H9 (cell line): ENCODE results near the gene UBN1. TPM values are rescaled to one million over a fixed set of nuclear protein-coding genes. Genes with fewer than 3 reads are reported as not detected.

Experiments
- DNase-seq: peaks from one replicate; pipeline ENCODE4 v3.0.0-alpha.2; 2017
- H2AFZ ChIP-seq: one replicate; pipeline ENCODE4 v1.6.1; 2013; ENCODE audit warnings: mild to moderate bottlenecking, low read length, control low read depth, moderate library complexity
- H2AK5ac ChIP-seq: 2 replicates; pipeline ENCODE4 v1.6.1; 2013; ENCODE audit warnings: low read length, control low read depth, mixed read lengths; ENCODE audit not compliant: insufficient read length
- H2BK120ac ChIP-seq: one replicate; pipeline ENCODE4 v1.6.1; 2013; ENCODE audit warnings: low read depth, mild to moderate bottlenecking, low read length, control low read depth, inconsistent platforms; ENCODE audit not compliant: poor library complexity, severe bottlenecking
- H2BK12ac ChIP-seq: 2 replicates; pipeline ENCODE4 v1.6.1; 2013; ENCODE audit warnings: low read length, control low read depth, mixed read lengths, low read depth; ENCODE audit not compliant: insufficient read length
- H2BK15ac ChIP-seq: 2 replicates; pipeline ENCODE4 v1.6.1; 2013; ENCODE audit warnings: low read depth, low read length, control low read depth
- H2BK20ac ChIP-seq: one replicate; pipeline ENCODE4 v1.6.1; 2013; ENCODE audit warnings: low read depth, mild to moderate bottlenecking, low read length, control low read depth, inconsistent platforms; ENCODE audit not compliant: poor library complexity, severe bottlenecking
- H2BK5ac ChIP-seq: 2 replicates; pipeline ENCODE4 v1.6.1; 2013; ENCODE audit warnings: low read length, control low read depth, mixed read lengths; ENCODE audit not compliant: insufficient read length
- H3K14ac ChIP-seq: 2 replicates; pipeline ENCODE4 v1.6.1; 2013; ENCODE audit warnings: low read length, control low read depth; ENCODE audit not compliant: insufficient read depth
- H3K18ac ChIP-seq: 2 replicates; pipeline ENCODE4 v1.6.1; 2013; ENCODE audit warnings: low read depth, mild to moderate bottlenecking, mixed read lengths, low read length, control low read depth; ENCODE audit not compliant: insufficient read length
- H3K23ac ChIP-seq: 2 replicates; pipeline ENCODE4 v1.6.1; 2013; ENCODE audit warnings: low read length, control low read depth, mixed read lengths, low read depth; ENCODE audit not compliant: insufficient read length
- H3K23me2 ChIP-seq: 2 replicates; pipeline ENCODE4 v1.6.1; 2013; ENCODE audit warnings: low read depth, mild to moderate bottlenecking, mixed read lengths, low read length, control low read depth; ENCODE audit not compliant: insufficient read length, poor library complexity, severe bottlenecking
- H3K27ac ChIP-seq: 2 replicates; pipeline ENCODE4 v1.5.1; 2013; ENCODE audit warnings: low read length, control low read depth, mixed read lengths, low read depth; ENCODE audit not compliant: insufficient read length
- H3K27me3 ChIP-seq: 2 replicates; pipeline ENCODE4 v1.6.1; 2013; ENCODE audit warnings: low read length, control low read depth, inconsistent platforms; ENCODE audit not compliant: insufficient read depth
- H3K4ac ChIP-seq: 2 replicates; pipeline ENCODE4 v1.6.1; 2013; ENCODE audit warnings: low read depth, mild to moderate bottlenecking, control low read depth, inconsistent platforms, low read length, moderate library complexity
- H3K4me1 ChIP-seq: 2 replicates; pipeline ENCODE4 v1.6.1; 2013; ENCODE audit warnings: low read length, control low read depth, inconsistent platforms; ENCODE audit not compliant: insufficient read depth
- H3K4me2 ChIP-seq: 2 replicates; pipeline ENCODE4 v1.6.1; 2013; ENCODE audit warnings: low read length, control low read depth, mixed read lengths; ENCODE audit not compliant: insufficient read length, insufficient read depth
- H3K56ac ChIP-seq: 2 replicates; pipeline ENCODE4 v1.6.1; 2013; ENCODE audit warnings: low read depth, mild to moderate bottlenecking, mixed read lengths, low read length, control low read depth; ENCODE audit not compliant: insufficient read length
- H3K79me1 ChIP-seq: 2 replicates; pipeline ENCODE4 v1.6.1; 2013; ENCODE audit warnings: low read depth, mild to moderate bottlenecking, moderate library complexity, low read length, control low read depth, inconsistent platforms; ENCODE audit not compliant: insufficient read depth, poor library complexity, severe bottlenecking
- H3K79me2 ChIP-seq: 2 replicates; pipeline ENCODE4 v1.6.1; 2013; ENCODE audit warnings: low read length, control low read depth, inconsistent platforms; ENCODE audit not compliant: insufficient read depth
- H3K9ac ChIP-seq: 2 replicates; pipeline ENCODE4 v1.6.1; 2013; ENCODE audit warnings: low read length, control low read depth, mixed read lengths; ENCODE audit not compliant: insufficient read length; ENCODE audit errors: extremely low read depth
- H3K9me3 ChIP-seq: one replicate; pipeline ENCODE4 v1.6.1; 2013; ENCODE audit warnings: low read depth, low read length, inconsistent platforms; ENCODE audit not compliant: control insufficient read depth
- H3T11ph ChIP-seq: one replicate; pipeline ENCODE4 v1.6.1; 2013; ENCODE audit warnings: mild to moderate bottlenecking, low read length, control low read depth, inconsistent platforms
- H4K20me1 ChIP-seq: one replicate; pipeline ENCODE4 v1.6.1; 2013; ENCODE audit not compliant: control insufficient read depth, insufficient read length, insufficient read depth
- H4K5ac ChIP-seq: 2 replicates; pipeline ENCODE4 v1.6.1; 2013; ENCODE audit warnings: low read depth, mild to moderate bottlenecking, mixed read lengths, low read length, control low read depth; ENCODE audit not compliant: insufficient read length
- H4K8ac ChIP-seq: replicated peaks from 2 replicates; pipeline ENCODE4 v1.6.1; 2013; ENCODE audit warnings: low read length, control low read depth, mixed read lengths, low read depth; ENCODE audit not compliant: insufficient read length
- H4K91ac ChIP-seq: 2 replicates; pipeline ENCODE4 v1.6.1; 2013; ENCODE audit warnings: low read depth, mild to moderate bottlenecking, moderate library complexity, mixed read lengths, low read length, control low read depth; ENCODE audit not compliant: insufficient read length
- H3K27ac Mint-ChIP-seq, 3 experiments: 2 replicates in 2 of 3; 3 replicates in 1 of 3; pipeline ENCODE4 v1.8.0; 2020 to 2021; ENCODE audit warnings: mixed read lengths in 3 of 3, mild to moderate bottlenecking in 1 of 3, moderate library complexity in 1 of 3
- H3K27me3 Mint-ChIP-seq: 2 replicates; pipeline ENCODE4 v1.8.0; 2021; ENCODE audit warnings: low read depth, mild to moderate bottlenecking, moderate library complexity, mixed read lengths
- H3K36me3 Mint-ChIP-seq, 3 experiments: 2 replicates in 2 of 3; 3 replicates in 1 of 3; pipeline ENCODE4 v1.8.0; 2020 to 2021; ENCODE audit warnings: low read depth in 3 of 3, mixed read lengths in 3 of 3; ENCODE audit not compliant: insufficient read depth in 1 of 3
- H3K4me1 Mint-ChIP-seq, 2 experiments: 2 replicates each; pipeline ENCODE4 v1.8.0; 2020; ENCODE audit warnings: mixed read lengths in 2 of 2
- H3K4me3 Mint-ChIP-seq, 2 experiments: 2 replicates in 1 of 2; 3 replicates in 1 of 2; pipeline ENCODE4 v1.8.0; 2020 to 2021; ENCODE audit warnings: mild to moderate bottlenecking in 2 of 2, mixed read lengths in 2 of 2, moderate library complexity in 1 of 2
- H3K9me3 Mint-ChIP-seq, 2 experiments: 2 replicates in 1 of 2; 3 replicates in 1 of 2; pipeline ENCODE4 v1.8.0; 2020; ENCODE audit warnings: mild to moderate bottlenecking in 2 of 2, mixed read lengths in 2 of 2, moderate library complexity in 1 of 2
- WGBS: extraction: QIAGEN DNeasy Blood & Tissue Kit; methylation state at CpG from one replicate; pipeline ENCODE4 v1.1.7; 2013; ENCODE audit warnings: missing lambda C conversion rate, low lambda C conversion rate, mixed read lengths; ENCODE audit not compliant: insufficient read length; ENCODE audit errors: extremely low coverage; 5-methylcytosine and 5-hydroxymethylcytosine counted together
- total RNA-seq: library from RNA; stranded (reverse); gene quantifications from 2 replicates; pipeline ENCODE4 v1.2.1, GENCODE V29; 2021
- TF ChIP-seq, protein P1 (sequence below): fragments of 200-600 bp; sonication (generic); conservative IDR thresholded peaks from 3 replicates; pipeline ENCODE4 v1.8.0; 2021; ENCODE audit warnings: antibody characterized with exemption, mild to moderate bottlenecking

UBN1 gene
- total RNA-seq, 1 experiment from 2014 or later: 55.2 TPM

DNA sequence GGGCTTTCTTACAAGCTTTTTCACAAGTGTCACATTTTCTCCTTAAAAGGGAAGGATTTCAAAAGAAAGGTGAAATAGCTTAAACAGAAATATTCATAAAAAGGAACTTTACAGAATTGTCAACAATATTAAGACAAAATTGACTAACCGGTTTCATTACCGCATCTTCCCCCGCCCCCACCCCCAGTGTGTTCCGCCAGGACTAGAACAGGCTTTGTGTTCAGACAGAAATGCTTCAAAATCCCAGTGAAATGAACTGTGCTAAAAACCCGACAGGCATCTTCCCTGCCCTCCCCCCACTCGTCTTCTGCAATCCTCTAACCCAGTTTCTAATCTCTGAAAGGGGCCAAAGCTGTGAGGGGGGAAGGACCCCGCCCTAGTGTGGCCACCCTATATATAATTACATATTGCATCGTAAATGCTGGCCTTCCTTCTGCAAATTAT, 43.9 kb upstream of the UBN1 start:
- WGBS: no CpG with 5 or more reads among the region's 8 CpGs
- Histone ChIP-seq H4K8ac (no peak overlapping the region), H2BK5ac (no peak overlapping the region), H3K4ac (no peak overlapping the region), H3K23ac (no peak overlapping the region), H3K27ac (no peak overlapping the region), H3K9ac (no peak overlapping the region), H2BK12ac (no peak overlapping the region), H3K9me3 (no peaks in the 10 kb centered on the region), H2BK15ac (no peak overlapping the region), H3K18ac (no peak overlapping the region), H3K4me2 (peak overlapping the region; percentile 83), H3K23me2 (peaks cover 7% of the 10 kb centered on the region), H2BK120ac (no peak overlapping the region), H4K91ac (no peak overlapping the region), H3K56ac (no peak overlapping the region), H3T11ph (no peak overlapping the region), H2AFZ (no peak overlapping the region), H4K20me1 (no peaks in the 10 kb centered on the region), H3K79me1 (no peaks in the 10 kb centered on the region), H3K14ac (no peak overlapping the region), H2BK20ac (no peak overlapping the region), H3K4me1 (no peaks in the 10 kb centered on the region), H4K5ac (no peak overlapping the region), H3K27me3 (no peaks in the 10 kb centered on the region), H3K79me2 (no peaks in the 10 kb centered on the region), H2AK5ac (no peak overlapping the region)
- Mint-ChIP-seq H3K4me1 (peaks cover 17 to 31% of the 10 kb centered on the region in 2 experiments), H3K9me3 (no peaks in the 10 kb centered on the region), H3K27ac (peak overlapping the region in 1 of 3 experiments; percentile 72; a peak in 2 of 7 replicates), H3K36me3 (peaks cover 17 to 46% (median 43%) of the 10 kb centered on the region in 3 experiments; a peak in 6 of 7 replicates), H3K27me3 (no peaks in the 10 kb centered on the region; the same call in 1 of the 2 replicates), H3K4me3 (peak overlapping the region; percentile 76 to 84)
- TF ChIP-seq, protein P1, sequence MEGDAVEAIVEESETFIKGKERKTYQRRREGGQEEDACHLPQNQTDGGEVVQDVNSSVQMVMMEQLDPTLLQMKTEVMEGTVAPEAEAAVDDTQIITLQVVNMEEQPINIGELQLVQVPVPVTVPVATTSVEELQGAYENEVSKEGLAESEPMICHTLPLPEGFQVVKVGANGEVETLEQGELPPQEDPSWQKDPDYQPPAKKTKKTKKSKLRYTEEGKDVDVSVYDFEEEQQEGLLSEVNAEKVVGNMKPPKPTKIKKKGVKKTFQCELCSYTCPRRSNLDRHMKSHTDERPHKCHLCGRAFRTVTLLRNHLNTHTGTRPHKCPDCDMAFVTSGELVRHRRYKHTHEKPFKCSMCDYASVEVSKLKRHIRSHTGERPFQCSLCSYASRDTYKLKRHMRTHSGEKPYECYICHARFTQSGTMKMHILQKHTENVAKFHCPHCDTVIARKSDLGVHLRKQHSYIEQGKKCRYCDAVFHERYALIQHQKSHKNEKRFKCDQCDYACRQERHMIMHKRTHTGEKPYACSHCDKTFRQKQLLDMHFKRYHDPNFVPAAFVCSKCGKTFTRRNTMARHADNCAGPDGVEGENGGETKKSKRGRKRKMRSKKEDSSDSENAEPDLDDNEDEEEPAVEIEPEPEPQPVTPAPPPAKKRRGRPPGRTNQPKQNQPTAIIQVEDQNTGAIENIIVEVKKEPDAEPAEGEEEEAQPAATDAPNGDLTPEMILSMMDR: no peak
- DNase-seq: no peak
